Measurements from ENCODE around the gene HLF. TPM values are rescaled to one million over a fixed set of nuclear protein-coding genes. Genes with fewer than 3 reads are reported as not detected.

Gene HLF
- total and polyA plus RNA-seq, 10 of the 15 experiments (the other 5 are each of a cell fraction or from before 2014, with no cell fraction given), result 0.01 to 0.33 (median 0.20) TPM; not detected in 3

DNA sequence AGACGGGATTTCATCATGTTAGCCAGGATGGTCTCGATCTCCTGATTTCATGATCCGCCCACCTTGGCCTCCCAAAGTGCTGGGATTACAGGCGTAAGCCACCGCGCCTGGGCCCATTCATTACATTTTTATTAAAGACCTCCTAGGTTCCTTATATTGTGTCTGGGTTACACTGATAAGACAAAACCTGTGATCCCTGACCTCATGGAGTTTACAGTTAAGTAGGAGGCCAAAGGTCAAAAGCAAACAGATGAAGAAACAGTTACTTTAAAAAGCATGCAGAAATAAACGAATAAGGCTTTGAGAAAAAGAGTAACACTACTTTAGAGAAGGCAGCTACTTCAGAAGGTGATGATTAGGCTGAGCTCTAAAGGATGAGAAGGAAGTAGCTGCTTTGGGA, 14.9 kb upstream of the HLF start (continued):
- TF ChIP-seq DPF2 (IDR thresholded peaks at IDR 0.05), result no peak
- TF ChIP-seq ZNF24 (IDR thresholded peaks at IDR 0.05), result no peak
- TF ChIP-seq, protein P1, sequence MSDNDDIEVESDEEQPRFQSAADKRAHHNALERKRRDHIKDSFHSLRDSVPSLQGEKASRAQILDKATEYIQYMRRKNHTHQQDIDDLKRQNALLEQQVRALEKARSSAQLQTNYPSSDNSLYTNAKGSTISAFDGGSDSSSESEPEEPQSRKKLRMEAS (IDR thresholded peaks at IDR 0.05; ENCODE audit: low read depth, low read length), result no peak
- TF ChIP-seq ZNF622 (IDR thresholded peaks at IDR 0.05), result no peak
- TF ChIP-seq IKZF2 (IDR thresholded peaks at IDR 0.05), result no peak

DNA sequence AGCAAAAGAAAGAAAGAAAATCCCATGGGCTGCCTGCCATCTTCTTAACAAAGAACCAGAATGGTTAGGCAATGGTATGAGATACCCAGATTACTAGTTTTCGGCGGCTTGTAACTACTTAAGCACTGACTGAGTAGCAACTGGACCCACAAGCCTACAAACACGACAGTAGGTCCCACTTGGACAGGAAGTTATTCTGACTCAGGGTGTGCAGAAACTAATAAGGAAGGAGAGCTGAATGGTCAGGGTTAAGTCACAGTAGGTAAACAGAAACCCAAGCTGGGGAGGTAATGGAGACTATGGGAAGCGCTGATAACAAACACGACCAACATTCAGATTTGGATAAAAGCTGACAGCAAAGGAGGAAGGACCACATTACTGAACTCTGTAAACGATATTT, 10.4 kb upstream of the HLF start:
- Histone ChIP-seq H3K79me2 (ENCODE audit: control insufficient read depth, insufficient read depth, low read length) (no peaks in the 10 kb centered on the region), H3K36me3 (ENCODE audit: control insufficient read depth in 2 of 2, insufficient read depth in 2 of 2, low read length in 1 of 2) (no peaks in the 10 kb centered on the region), H3K27ac (ENCODE audit: control insufficient read depth, insufficient read depth) (no peak overlapping the region), H3K4me1 (ENCODE audit: control insufficient read depth, insufficient read depth, low read length) (no peaks in the 10 kb centered on the region), H2AFZ (ENCODE audit: control insufficient read depth, low read depth, low read length) (no peak overlapping the region), H3K4me2 (ENCODE audit: control insufficient read depth, insufficient read depth) (no peak overlapping the region), H3K9me3 (replicated peaks; ENCODE audit: control insufficient read depth, insufficient read depth, low read length) (no peaks in the 10 kb centered on the region), H3K27me3 (replicated peaks in 1 of 2; ENCODE audit: control insufficient read depth in 2 of 2, insufficient read depth in 2 of 2, low read length in 1 of 2) (no peaks in the 10 kb centered on the region; a peak in 1 of 4 replicates), H4K20me1 (ENCODE audit: control insufficient read depth, insufficient read depth) (no peaks in the 10 kb centered on the region), H3K4me3 (no peak overlapping the region), H3K9ac (ENCODE audit: control insufficient read depth, insufficient read depth, low read length) (no peak overlapping the region)
- no TSS peak for BruUV-seq (replicated peaks)
- ChIA-PET RAD21 (ENCODE audit: unreplicated experiment) (no interaction called here), CTCF (interaction anchor here (0.9 kb wide), 1 partner anchor 52 kb away, joined by 5 read pairs; no protein-coding TSS in a partner anchor), SMC1A (ENCODE audit: uncharacterized antibody, unreplicated experiment) (interaction anchor here (2.1 kb wide), 1 partner anchor 20 kb away, joined by 7 read pairs; no protein-coding TSS in a partner anchor), POLR2A (interaction anchor here (0.7 kb wide), 1 partner anchor 68 kb away, joined by 5 read pairs; no protein-coding TSS in a partner anchor)
- in situ Hi-C loops (cut with MboI), result no loop called here
- no peak for TF ChIP-seq FOXM1 (IDR thresholded peaks at IDR 0.05; ENCODE audit: low read depth, low read length)
- no peak for TF ChIP-seq FOXK2 (IDR thresholded peaks at IDR 0.05)
- TF ChIP-seq TCF12 (IDR thresholded peaks at IDR 0.05; ENCODE audit: low read depth, low read length), result no peak
- TF ChIP-seq, protein P2, sequence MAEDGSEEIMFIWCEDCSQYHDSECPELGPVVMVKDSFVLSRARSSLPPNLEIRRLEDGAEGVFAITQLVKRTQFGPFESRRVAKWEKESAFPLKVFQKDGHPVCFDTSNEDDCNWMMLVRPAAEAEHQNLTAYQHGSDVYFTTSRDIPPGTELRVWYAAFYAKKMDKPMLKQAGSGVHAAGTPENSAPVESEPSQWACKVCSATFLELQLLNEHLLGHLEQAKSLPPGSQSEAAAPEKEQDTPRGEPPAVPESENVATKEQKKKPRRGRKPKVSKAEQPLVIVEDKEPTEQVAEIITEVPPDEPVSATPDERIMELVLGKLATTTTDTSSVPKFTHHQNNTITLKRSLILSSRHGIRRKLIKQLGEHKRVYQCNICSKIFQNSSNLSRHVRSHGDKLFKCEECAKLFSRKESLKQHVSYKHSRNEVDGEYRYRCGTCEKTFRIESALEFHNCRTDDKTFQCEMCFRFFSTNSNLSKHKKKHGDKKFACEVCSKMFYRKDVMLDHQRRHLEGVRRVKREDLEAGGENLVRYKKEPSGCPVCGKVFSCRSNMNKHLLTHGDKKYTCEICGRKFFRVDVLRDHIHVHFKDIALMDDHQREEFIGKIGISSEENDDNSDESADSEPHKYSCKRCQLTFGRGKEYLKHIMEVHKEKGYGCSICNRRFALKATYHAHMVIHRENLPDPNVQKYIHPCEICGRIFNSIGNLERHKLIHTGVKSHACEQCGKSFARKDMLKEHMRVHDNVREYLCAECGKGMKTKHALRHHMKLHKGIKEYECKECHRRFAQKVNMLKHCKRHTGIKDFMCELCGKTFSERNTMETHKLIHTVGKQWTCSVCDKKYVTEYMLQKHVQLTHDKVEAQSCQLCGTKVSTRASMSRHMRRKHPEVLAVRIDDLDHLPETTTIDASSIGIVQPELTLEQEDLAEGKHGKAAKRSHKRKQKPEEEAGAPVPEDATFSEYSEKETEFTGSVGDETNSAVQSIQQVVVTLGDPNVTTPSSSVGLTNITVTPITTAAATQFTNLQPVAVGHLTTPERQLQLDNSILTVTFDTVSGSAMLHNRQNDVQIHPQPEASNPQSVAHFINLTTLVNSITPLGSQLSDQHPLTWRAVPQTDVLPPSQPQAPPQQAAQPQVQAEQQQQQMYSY (CRISPR knock-in tag; IDR thresholded peaks at IDR 0.05), result no peak
- TF ChIP-seq SREBF2 (IDR thresholded peaks at IDR 0.05; ENCODE audit: low read length), result no peak
- TF ChIP-seq, protein P3, sequence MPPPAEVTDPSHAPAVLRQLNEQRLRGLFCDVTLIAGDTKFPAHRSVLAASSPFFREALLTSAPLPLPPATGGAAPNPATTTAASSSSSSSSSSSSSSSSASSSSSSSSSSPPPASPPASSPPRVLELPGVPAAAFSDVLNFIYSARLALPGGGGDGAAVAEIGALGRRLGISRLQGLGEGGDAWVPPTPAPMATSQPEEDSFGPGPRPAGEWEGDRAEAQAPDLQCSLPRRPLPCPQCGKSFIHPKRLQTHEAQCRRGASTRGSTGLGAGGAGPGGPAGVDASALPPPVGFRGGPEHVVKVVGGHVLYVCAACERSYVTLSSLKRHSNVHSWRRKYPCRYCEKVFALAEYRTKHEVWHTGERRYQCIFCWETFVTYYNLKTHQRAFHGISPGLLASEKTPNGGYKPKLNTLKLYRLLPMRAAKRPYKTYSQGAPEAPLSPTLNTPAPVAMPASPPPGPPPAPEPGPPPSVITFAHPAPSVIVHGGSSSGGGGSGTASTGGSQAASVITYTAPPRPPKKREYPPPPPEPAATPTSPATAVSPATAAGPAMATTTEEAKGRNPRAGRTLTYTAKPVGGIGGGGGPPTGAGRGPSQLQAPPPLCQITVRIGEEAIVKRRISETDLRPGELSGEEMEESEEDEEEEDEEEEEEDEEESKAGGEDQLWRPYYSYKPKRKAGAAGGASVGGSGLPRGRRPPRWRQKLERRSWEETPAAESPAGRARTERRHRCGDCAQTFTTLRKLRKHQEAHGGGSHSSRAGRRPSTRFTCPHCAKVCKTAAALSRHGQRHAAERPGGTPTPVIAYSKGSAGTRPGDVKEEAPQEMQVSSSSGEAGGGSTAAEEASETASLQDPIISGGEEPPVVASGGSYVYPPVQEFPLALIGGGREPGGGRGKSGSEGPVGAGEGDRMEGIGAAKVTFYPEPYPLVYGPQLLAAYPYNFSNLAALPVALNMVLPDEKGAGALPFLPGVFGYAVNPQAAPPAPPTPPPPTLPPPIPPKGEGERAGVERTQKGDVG (CRISPR knock-in tag; IDR thresholded peaks at IDR 0.05), result no peak
- no peak for TF ChIP-seq GABPA (IDR thresholded peaks at IDR 0.05; ENCODE audit: low read depth)
- TF ChIP-seq LARP7 (IDR thresholded peaks at IDR 0.05), result no peak
- TF ChIP-seq ZBED1 (IDR thresholded peaks at IDR 0.05; ENCODE audit: borderline replicate concordance), result no peak
- WGBS (ENCODE audit: insufficient coverage, insufficient replicate concordance, low lambda C conversion rate, missing lambda C conversion rate), result 42% methylated on average over 6 of the region's 6 CpGs
- intact Hi-C loops (cut with micrococcal nuclease; ENCODE audit: unreplicated experiment), result no loop called here
- FAIRE-seq (no peak), ATAC-seq (no peak), DNase-seq (ENCODE audit: low read depth, low spot score) (no peak)

Data from GM12878 (cell line).